NCI-H2029 treated with DMSO at 0.1 percent for 48 hours (cell line): ENCODE measurements around the gene KCNF1.

Experiments
- DNase-seq: peaks from one replicate; lab custom pipeline; 2025; lab: John Stamatoyannopoulos, UW

KCNF1 gene, protein sequence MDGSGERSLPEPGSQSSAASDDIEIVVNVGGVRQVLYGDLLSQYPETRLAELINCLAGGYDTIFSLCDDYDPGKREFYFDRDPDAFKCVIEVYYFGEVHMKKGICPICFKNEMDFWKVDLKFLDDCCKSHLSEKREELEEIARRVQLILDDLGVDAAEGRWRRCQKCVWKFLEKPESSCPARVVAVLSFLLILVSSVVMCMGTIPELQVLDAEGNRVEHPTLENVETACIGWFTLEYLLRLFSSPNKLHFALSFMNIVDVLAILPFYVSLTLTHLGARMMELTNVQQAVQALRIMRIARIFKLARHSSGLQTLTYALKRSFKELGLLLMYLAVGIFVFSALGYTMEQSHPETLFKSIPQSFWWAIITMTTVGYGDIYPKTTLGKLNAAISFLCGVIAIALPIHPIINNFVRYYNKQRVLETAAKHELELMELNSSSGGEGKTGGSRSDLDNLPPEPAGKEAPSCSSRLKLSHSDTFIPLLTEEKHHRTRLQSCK

DNA sequence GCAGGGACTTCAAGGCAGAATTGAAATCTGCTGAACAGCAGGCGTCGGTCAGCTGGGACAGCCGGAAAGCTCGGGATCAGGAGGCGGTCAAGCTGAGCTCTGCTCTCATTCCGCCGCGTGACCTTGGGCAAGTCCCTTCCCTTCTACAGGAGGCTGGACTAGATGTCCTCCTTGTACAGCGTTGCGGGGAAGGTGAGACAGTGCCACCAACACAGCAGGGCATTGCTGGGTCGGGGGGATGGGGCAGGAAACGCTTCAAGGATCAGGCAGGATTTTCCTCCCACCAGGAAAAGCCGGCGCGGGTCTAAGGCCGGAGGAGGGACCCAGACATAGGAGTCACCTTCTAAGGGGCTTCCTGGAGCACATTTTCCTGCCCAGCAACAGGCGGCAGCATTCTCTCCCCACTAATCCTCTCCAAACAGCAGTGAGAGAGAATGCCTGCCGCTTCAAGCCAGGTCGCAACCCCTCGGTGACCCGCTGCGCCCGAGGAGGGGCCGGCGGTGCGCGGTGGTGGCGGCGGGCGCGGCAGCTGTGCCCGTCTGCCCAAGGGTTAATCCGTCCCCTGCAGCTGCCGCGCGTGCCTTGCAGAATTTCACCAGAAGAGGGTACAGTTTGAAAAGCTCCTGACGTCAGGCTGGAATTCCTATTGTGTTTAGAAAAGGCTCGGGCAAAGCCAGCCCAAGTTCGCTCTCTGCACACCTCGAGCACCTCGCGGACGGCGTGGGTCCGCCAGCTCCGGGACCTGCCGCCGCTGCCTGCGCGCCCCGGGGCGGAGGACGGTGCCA lies at the start of gene KCNF1:
Gene KCNF1 (plus strand): TSS at position 644 of the 785 bp plus-strand sequence. CDS start 493 bp downstream, outside the sequence.
- DNase-seq, result peak; percentile 42

DNA sequence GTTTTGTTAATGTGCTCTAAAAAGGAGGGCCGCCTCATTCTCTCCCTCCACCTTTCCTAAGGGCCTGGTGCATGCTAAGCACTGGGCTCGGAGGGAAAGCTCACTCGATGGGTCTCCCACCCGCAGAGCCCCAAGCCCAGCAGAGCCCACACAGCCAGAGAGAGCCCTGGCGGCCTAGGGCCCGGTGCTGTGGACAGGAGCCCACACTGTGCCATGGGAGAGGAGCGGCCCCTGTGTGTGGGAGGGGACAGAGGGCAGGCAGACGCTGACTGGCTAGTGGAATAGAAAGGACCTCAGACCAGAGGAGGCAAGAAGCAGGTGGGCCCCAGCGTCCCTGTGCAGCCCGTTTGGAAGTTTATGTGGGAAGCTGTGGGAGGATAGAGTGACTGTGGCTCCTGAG lies 49.4 kb upstream of the KCNF1 start:
- DNase-seq, result no peak

DNA sequence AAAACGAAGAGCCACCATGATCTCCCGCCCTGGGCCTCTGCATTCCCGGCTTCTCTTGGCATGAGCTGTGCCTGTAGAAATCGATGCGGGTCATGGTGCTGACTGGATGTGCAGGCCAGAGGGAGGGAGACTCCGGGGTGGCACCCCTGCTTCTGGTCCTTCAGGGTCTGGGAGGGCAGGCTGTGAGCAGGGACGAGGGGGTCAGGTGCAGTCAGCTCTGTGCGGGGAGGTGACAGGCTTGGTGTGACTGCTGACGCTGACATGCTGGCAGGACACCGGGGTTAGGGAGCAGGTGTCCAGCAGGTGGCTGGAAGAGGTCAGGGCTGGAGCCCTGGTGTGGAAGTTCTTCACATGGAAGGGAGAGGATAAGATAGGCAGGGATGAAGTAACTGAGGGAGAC lies 48.7 kb upstream of the KCNF1 start:
- no peak for DNase-seq

DNA sequence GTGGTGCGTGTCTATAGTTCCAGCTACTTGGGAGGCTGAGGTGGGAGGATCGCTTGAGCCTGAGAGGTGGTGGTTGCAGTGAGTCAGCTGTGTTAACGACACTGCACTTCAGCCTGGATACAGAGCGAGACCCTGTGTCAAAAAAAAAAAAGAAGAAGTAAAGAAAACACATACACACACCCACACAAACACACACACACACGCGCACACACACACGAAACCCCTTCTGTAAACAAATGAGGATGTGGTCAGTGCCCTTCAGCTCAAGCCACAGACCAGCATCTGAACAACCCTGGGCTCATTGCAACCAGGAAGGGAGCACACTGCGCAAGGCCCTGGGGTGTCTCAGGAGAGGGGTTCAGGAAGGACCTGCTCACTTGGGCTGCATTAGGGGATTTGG lies 47.9 kb upstream of the KCNF1 start:
- DNase-seq, result no peak

DNA sequence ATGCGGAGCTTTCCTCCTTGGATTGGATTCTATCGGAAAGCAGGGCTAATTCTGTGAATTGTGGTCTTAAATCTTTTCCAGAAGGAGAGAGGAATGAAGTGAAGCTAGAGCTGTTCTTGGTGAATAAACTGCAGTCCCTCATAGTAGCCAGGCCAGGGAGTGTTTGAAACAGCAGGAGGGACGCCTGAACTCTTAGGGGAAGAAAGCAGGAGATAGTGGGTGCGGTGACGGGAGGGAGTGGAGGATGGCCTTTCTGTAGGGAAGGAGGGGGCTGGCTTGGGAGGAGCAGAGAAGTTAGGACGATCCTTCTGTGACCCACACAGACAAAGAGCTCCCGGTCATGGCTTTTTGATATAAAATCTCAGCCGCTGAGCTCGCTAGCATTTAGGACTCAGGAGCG lies 47.5 kb upstream of the KCNF1 start:
- DNase-seq, result no peak

DNA sequence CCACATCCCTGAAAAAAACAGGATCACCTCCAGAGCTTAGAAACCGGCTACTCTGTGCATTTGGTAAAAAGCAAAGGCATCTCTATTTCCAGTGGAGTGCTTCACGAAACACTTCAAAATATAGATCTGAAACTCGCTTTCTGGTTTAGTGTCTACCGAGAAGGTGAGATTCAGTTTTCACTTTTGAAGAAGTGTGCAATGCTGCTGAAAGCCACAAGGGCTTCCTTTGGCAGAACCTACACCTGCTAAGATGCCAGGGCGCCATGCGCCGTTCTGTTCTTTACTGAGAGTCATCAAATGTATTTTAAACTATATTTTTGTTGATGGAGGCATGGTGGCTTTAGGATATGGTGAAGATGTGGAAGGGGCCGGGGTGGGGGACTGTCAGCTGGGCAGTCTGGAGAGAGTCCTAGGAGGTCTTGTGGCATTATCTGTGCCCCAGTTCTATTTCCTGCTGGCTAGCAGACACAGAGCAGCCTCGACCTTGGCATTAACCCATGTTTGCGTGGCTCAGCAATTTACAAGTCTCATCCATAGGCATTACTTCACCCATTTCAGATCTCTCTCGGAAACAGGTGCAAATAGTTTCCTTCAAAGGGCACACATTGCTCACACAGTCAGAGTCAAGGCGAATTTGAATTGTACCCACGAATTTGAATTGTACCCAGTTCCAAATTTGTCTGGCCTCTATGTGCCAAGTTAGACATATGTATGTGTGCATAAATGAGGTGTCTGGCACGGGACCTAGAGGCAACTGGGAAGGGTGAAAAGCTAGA lies 46.7 kb upstream of the KCNF1 start:
- DNase-seq, result no peak

DNA sequence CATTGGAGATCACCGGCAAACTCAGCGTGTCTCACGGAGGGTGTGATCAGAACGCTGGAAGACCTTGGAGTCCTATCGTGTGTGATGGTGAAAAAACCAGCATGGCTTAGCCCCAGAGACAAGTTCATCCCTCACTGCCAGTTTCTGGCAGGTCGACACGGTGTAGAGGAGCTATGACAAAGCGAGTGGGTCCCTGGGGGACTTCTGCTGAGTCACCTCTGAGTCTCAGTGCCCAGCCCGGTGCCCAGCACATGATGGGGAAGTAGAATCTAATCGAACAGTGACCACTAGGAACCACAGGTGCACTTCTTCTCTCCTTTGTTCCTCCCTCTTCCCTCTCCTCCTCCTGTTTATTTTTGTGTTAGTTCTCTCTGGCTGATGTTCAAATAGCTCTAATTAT lies 45.9 kb upstream of the KCNF1 start:
- no peak for DNase-seq

DNA sequence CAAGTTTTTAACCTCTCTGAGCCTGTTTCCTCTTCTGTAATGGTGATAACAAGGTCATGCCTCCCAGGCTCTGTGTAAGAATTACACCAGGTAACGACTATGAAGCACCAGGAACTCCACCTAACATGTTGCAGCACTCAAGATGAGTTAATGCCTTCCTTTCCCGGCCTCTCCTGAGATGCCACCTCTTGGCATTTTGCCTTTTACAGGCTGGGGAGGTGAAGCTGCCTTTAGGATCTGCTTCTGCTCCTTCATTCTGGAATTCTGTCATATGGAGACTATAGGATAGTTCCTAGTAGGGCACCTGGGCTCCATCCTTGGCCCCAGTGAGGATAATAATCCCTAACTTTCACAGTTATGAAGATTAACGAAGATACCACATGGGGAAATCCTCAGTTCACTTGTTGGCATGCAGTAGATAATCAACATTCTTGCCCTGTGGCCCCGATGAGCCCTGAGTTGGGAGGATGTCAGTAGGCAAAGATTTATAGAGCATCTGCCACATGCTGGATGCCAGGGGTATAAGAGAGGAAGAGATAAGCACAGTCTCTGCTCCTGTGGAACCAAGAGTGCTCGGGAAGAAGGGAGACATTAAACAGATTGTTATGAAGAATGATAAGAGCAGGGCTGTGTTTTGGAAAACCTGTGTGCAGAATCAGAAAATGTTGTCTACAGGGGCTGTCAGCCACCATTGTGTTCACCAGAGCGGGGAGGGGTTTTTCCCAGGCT lies 43.9 kb upstream of the KCNF1 start:
- DNase-seq, result no peak

DNA sequence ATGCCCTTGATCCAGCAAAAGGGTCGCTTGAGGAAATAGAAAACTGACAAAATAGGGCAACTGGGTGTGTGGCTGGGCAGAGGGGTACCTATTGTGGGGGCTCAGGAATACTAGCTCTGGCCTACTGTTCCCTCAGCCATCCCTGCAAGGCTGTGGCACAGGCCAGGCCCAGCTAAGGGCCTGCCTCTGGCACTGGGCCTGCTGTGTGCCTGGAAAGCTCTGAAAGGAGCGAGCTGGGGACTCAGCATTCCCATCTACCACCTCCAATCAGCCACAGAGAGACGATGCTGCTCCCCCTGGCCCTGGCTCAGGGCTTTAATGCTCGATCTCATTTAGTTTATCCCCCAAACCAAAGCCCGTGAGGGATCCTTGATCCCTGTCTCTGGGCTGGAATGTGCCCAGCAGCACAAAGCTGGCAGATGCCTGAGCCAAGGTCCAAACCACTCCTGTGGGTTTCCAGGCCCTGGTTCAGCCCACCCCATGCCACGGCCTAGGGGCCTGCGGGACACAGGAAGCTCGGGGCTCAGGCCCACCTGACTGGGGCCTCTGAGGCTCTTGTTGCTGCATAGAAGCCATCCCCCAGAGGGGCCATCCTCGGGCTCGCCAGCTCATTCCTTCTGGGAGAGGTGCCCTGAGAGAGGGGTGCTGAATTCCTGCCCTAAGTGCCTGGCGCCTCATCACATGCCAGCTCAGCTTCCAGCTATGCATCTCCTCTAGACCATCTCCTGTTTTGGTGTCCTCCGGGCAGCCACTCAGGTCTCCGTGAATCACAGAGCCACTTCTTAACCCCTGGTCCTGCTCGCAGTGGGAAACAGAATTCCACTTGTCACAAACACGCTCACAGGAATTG lies 43.0 kb upstream of the KCNF1 start:
- no peak for DNase-seq

DNA sequence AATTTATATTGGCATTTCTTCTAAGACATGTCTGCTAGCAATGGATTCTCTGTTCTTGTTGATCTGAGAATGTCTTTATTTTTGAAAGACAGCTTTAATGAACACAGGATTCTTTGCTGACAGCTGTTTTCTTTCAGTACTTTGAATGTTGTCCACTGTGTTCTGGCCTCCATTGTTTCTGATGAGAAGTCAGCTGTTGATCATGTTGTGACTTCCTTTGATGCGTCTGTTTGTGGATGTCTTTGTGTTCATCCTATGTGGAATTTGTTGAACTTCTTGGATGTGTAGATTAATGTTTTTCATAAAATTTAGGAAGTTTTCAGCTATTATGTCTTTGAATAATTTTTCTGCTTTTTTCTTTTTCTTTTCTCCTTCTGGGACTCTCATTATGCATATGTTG lies 39.8 kb upstream of the KCNF1 start:
- DNase-seq, result no peak

DNA sequence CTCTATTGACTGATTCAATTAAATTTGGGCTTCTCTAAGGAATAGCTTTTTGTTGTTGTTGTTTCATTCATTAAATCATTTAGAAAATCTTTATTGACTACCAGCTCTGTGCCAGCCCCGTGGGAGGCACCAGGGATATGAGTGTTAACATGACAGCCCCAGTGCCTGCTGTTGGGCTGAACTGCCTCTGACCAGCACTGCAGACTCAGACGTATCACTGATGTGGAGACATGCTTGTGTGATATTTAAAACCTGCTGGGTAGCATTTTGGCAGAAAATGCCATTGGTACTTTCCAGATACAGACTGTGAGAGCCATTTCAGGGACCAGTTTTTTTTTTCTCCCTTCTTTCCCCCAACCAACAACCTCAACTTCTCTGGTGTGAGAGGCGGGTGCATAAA lies 38.6 kb upstream of the KCNF1 start:
- DNase-seq, result no peak

DNA sequence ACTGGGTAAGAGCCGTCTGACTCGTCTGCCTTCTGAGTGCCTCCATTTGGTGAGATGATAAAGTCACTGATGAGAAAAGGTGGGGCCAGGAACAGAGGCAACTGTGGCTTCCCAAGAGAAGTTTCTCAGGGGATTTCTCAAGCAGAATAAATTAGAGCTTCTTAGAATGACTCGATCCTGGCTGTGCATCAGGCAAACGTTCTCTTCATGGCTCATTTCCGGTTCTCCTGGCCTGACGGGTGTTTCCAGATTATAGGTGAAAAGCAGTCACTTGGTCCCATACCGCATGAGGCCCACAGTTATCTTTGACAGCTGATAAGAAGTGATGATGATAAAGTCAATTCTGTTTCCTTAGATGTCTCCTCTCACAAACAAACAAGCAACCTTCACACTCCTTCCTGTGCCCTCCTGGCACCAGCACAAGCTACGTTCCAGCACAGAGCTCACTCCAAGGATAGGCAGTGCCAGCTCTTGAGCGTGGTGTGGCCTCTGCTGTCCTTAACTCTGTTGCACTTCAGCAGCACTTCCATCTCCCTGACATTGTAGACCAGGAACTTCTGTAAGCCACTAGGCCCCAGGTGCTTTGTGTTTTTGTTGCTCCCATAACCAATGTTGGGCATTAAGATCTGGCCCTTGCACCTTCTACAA lies 37.8 kb upstream of the KCNF1 start:
- DNase-seq, result no peak

DNA sequence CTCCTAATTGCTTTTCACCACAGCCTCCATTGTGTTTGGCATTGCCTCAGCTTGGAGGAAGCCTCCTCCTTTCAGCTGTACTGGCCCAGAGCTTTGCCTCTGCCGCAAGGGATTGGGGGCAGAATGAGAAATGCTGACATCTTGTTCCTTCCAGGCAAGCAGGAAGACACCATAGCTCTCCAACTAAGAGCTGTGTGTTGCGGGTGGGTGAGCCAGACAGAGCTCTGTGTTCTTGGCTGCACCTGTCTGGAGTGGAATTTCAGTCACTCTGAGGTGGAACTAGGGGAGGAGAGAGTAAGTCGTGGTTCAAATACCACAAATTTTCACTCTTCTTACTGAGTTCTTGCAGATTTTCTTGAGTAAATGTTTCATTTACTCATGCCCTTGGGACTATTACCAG lies 36.6 kb upstream of the KCNF1 start:
- DNase-seq, result no peak

DNA sequence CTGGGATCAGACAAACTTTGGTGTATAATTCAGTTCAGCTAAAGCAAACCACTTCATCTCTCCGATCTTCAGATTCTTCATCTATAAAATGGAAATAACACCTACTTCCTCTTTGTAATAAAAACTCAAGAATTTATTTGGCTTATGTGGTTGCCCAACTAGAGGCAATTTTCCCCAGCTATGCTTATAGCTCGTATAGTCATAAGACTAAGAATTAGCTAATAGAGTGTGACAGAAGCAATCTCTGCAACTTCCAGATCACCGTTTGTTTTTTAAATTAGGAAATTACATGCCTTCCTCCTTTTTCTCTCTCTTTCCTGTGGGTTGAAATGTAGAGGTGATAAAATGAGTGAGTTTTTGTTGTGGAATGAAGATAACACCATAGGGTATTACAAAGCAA lies 35.3 kb upstream of the KCNF1 start:
- no peak for DNase-seq

DNA sequence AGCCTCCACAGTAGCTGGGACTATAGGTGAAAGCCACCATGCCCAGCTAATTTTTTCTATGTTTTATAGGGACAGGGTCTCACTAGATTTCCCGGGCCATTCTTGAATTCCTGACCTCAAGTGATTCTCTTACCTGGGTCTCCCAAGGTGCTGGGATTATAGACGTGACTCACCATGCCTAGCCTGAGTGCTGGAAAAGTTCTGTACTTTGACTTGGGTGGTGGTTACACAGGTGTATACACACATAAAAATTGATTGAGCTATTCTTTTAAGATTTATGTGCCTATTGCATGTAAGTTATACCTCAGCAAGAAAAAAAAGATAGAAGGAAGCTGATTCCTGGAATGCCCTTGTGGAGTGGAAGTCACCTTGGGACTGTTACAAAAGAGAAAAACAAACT lies 34.8 kb upstream of the KCNF1 start:
- DNase-seq, result no peak

DNA sequence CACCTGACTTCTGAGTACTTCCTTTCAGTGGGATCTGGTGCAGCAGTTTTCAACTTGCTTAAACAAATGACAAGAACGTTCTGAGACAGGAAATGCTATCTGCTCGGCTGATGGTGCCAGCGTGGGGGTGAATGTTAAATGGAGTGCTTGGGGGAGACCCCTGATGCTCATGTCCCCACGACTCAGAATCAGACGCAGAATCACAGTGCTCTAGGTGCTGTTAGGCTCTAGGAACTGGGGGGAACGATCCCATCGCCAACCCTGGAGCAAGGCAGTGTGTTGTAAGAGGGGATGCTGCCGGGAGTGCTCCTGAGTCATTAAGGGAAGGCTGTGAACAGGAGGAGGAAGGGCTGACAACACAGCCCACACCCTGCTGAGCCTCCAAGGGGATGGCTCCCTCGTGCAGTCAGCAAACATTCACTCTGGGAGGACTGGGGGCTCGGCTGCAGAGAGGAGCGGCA lies 34.1 kb upstream of the KCNF1 start:
- no peak for DNase-seq

DNA sequence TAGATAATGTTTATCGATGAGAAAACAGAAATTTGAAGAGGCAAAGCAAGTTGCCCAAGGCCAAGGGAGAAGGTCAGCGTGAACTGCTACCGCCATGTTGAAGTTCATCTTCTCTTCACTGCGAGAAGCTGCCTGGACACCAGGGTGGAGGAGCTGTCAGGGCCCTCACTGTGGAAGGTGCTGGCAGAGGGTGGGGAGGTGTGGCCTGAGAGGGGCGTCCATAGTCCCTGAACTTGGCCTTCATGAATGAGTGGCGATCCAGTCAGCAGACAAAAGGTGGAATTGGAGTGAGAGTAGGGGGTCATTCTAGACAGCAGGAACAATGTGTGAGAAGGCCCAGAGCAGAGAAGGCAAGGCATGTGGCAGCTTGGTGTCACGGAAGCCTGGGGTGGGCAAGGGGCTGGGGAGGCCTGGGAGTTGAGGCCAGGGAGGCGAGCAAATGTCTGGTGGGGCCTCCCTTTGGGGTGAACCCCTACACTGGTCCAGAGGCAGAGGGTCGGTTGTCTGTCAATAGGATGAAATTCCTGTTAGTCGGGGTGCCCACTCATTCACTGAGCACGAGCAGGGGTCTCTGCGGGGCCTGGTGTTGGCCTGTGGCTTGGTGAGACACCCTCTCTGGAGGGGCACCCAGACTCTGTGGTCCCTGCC lies 33.3 kb upstream of the KCNF1 start:
- no peak for DNase-seq

DNA sequence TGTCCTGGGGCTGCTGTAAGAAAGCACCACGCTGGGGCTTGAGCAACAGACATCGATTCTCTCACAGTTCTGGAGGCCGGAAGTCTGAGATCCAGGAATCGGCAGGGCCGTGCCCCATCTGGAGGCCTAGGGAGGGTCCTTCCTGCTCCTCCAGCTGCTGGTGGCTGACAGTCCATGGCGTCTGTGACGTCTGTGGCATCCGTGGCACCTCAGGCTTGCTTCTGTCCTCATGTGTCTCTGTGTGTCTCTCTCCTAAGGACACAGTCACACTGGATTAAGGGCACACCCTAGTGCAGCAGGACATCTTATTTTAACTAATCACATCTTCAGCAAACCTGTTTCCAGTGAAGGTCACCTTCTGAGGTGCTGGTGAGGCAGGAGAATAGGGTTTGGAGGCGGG lies 32.6 kb upstream of the KCNF1 start:
- DNase-seq, result no peak
